ENCODE results near the gene CCNB1IP1. TPM values are rescaled to one million over a fixed set of nuclear protein-coding genes. Genes with fewer than 3 reads are reported as not detected.
"Not testable (repeated sequence)": the region's sequence is repeated elsewhere in the genome, so short reads cannot be mapped to it uniquely, and the experiment has no call there.

The CCNB1IP1 gene
- total RNA-seq, 2 donors from 2014 or later: 53.5 to 93.4 TPM

GRCh38 chr14:20346713-20347112, 13.6 kb upstream of the CCNB1IP1 start:
- Mint-ChIP-seq H3K4me1 (peaks cover 15% of the 10 kb centered on the region), H3K4me3 (no peak overlapping the region), H3K9me3 (no peaks in the 10 kb centered on the region), H3K27ac (no peak overlapping the region), H3K27me3 (no peaks in the 10 kb centered on the region), H3K36me3 (ENCODE audit: low read depth) (peaks cover 83% of the 10 kb centered on the region)
- no peak for ATAC-seq (replicated peaks)

GRCh38 chr14:20345366-20345765, 12.3 kb upstream of the CCNB1IP1 start:
- Mint-ChIP-seq H3K4me3 (peak overlapping the region; percentile 94), H3K27me3 (no peaks in the 10 kb centered on the region), H3K27ac (peak overlapping the region; percentile 44), H3K4me1 (peaks cover 15% of the 10 kb centered on the region), H3K9me3 (no peaks in the 10 kb centered on the region), H3K36me3 (ENCODE audit: low read depth) (peaks cover 71% of the 10 kb centered on the region)
- ATAC-seq (replicated peaks): no peak

- peak overlapping the region; percentile 98 for H3K27ac Mint-ChIP-seq
- peak overlapping the region; percentile 94 for H3K4me3 Mint-ChIP-seq
- ATAC-seq (replicated peaks): no peak
- H3K36me3 Mint-ChIP-seq (ENCODE audit: low read depth): peaks cover 56% of the 10 kb centered on the region
- no peaks in the 10 kb centered on the region for H3K9me3 Mint-ChIP-seq
- H3K27me3 Mint-ChIP-seq: no peaks in the 10 kb centered on the region
- H3K4me1 Mint-ChIP-seq: peaks cover 11% of the 10 kb centered on the region
These were observed 10.8 kb upstream of the CCNB1IP1 start for GRCh38 chr14:20343862-20344220.

GRCh38 chr14:20343092-20343861, 10.2 kb upstream of the CCNB1IP1 start, which contains the start of gene PARP2:
Gene PARP2 (plus strand): TSS chr14:20343635. CDS start chr14:20343642, 7 bp downstream.
- no peaks in the 10 kb centered on the region for H3K9me3 Mint-ChIP-seq
- H3K4me3 Mint-ChIP-seq: peak within 1 kb of the TSS; percentile 94
- H3K27me3 Mint-ChIP-seq: no peaks in the 10 kb centered on the region
- peaks cover 51% of the 10 kb centered on the region for H3K36me3 Mint-ChIP-seq (ENCODE audit: low read depth)
- ATAC-seq (replicated peaks): peak; percentile 94
- peaks cover 11% of the 10 kb centered on the region for H3K4me1 Mint-ChIP-seq
- H3K27ac Mint-ChIP-seq: peak within 1 kb of the TSS; percentile 98

- Mint-ChIP-seq H3K9me3 (no peaks in the 10 kb centered on the region), H3K27ac (peak overlapping the region; percentile 98), H3K36me3 (ENCODE audit: low read depth) (peaks cover 34% of the 10 kb centered on the region), H3K4me3 (peak overlapping the region; percentile 94), H3K4me1 (peaks cover 11% of the 10 kb centered on the region), H3K27me3 (no peaks in the 10 kb centered on the region)
- no peak for ATAC-seq (replicated peaks)
These were observed 8.6 kb upstream of the CCNB1IP1 start for GRCh38 chr14:20341646-20342045.

GRCh38 chr14:20341032-20341431, 8.0 kb upstream of the CCNB1IP1 start:
- H3K4me3 Mint-ChIP-seq; H3K27me3 Mint-ChIP-seq; ATAC-seq (replicated peaks); H3K27ac Mint-ChIP-seq; H3K9me3 Mint-ChIP-seq: not testable (repeated sequence)
- Mint-ChIP-seq H3K4me1 (peaks cover 11% of the 10 kb centered on the region), H3K36me3 (ENCODE audit: low read depth) (peaks cover 28% of the 10 kb centered on the region)

- Mint-ChIP-seq H3K27me3 (no peaks in the 10 kb centered on the region), H3K36me3 (ENCODE audit: low read depth) (peaks cover 39% of the 10 kb centered on the region), H3K9me3 (no peaks in the 10 kb centered on the region), H3K4me3 (peak overlapping the region; percentile 95), H3K27ac (no peak overlapping the region), H3K4me1 (peaks cover 14% of the 10 kb centered on the region)
- no peak for ATAC-seq (replicated peaks)
These were observed 938 bp upstream of the CCNB1IP1 start for GRCh38 chr14:20334017-20334416.

GRCh38 chr14:20333494-20333841, 389 bp upstream of the CCNB1IP1 start:
- no peaks in the 10 kb centered on the region for H3K27me3 Mint-ChIP-seq
- H3K4me3 Mint-ChIP-seq: peak overlapping the region; percentile 95
- peaks cover 44% of the 10 kb centered on the region for H3K36me3 Mint-ChIP-seq (ENCODE audit: low read depth)
- no peak for ATAC-seq (replicated peaks)
- H3K27ac Mint-ChIP-seq: peak overlapping the region; percentile 88
- peaks cover 14% of the 10 kb centered on the region for H3K4me1 Mint-ChIP-seq
- H3K9me3 Mint-ChIP-seq: no peaks in the 10 kb centered on the region

GRCh38 chr14:20332431-20332787, 670 bp downstream of the CCNB1IP1 start:
- H3K4me3 Mint-ChIP-seq: peak overlapping the region; percentile 95
- no peaks in the 10 kb centered on the region for H3K9me3 Mint-ChIP-seq
- H3K27me3 Mint-ChIP-seq: no peaks in the 10 kb centered on the region
- ATAC-seq (replicated peaks): no peak
- peak overlapping the region; percentile 88 for H3K27ac Mint-ChIP-seq
- H3K4me1 Mint-ChIP-seq: peaks cover 19% of the 10 kb centered on the region
- H3K36me3 Mint-ChIP-seq (ENCODE audit: low read depth): peaks cover 55% of the 10 kb centered on the region

GRCh38 chr14:20331053-20331613, 1.9 kb downstream of the CCNB1IP1 start:
- H3K4me1 Mint-ChIP-seq: peaks cover 21% of the 10 kb centered on the region
- H3K27ac Mint-ChIP-seq: peak overlapping the region; percentile 50
- H3K27me3 Mint-ChIP-seq: no peaks in the 10 kb centered on the region
- ATAC-seq (replicated peaks): no peak
- peaks cover 67% of the 10 kb centered on the region for H3K36me3 Mint-ChIP-seq (ENCODE audit: low read depth)
- H3K4me3 Mint-ChIP-seq: peak overlapping the region; percentile 95
- H3K9me3 Mint-ChIP-seq: no peaks in the 10 kb centered on the region

GRCh38 chr14:20329355-20329754, 3.7 kb downstream of the CCNB1IP1 start:
- H3K27ac Mint-ChIP-seq: no peak overlapping the region
- H3K9me3 Mint-ChIP-seq: no peaks in the 10 kb centered on the region
- H3K27me3 Mint-ChIP-seq: no peaks in the 10 kb centered on the region
- peaks cover 21% of the 10 kb centered on the region for H3K4me1 Mint-ChIP-seq
- no peak overlapping the region for H3K4me3 Mint-ChIP-seq
- peaks cover 85% of the 10 kb centered on the region for H3K36me3 Mint-ChIP-seq (ENCODE audit: low read depth)
- no peak for ATAC-seq (replicated peaks)

GRCh38 chr14:20328705-20329104, 4.4 kb downstream of the CCNB1IP1 start:
- Mint-ChIP-seq H3K4me1 (peaks cover 21% of the 10 kb centered on the region), H3K27ac (no peak overlapping the region), H3K4me3 (no peak overlapping the region), H3K9me3 (no peaks in the 10 kb centered on the region), H3K27me3 (no peaks in the 10 kb centered on the region), H3K36me3 (ENCODE audit: low read depth) (peaks cover 92% of the 10 kb centered on the region)
- no peak for ATAC-seq (replicated peaks)

- peaks cover 97% of the 10 kb centered on the region for H3K36me3 Mint-ChIP-seq (ENCODE audit: low read depth)
- peak overlapping the region; percentile 69 for H3K27ac Mint-ChIP-seq
- ATAC-seq (replicated peaks): peak; percentile 52
- no peaks in the 10 kb centered on the region for H3K9me3 Mint-ChIP-seq
- H3K4me1 Mint-ChIP-seq: peaks cover 21% of the 10 kb centered on the region
- peak overlapping the region; percentile 56 for H3K4me3 Mint-ChIP-seq
- no peaks in the 10 kb centered on the region for H3K27me3 Mint-ChIP-seq
These were observed 5.8 kb downstream of the CCNB1IP1 start for GRCh38 chr14:20327005-20327869.

GRCh38 chr14:20317720-20318119, 15.4 kb downstream of the CCNB1IP1 start:
- H3K36me3 Mint-ChIP-seq (ENCODE audit: low read depth): peaks cover 100% of the 10 kb centered on the region
- no peak overlapping the region for H3K4me3 Mint-ChIP-seq
- no peaks in the 10 kb centered on the region for H3K4me1 Mint-ChIP-seq
- H3K9me3 Mint-ChIP-seq: no peaks in the 10 kb centered on the region
- no peak for ATAC-seq (replicated peaks)
- H3K27me3 Mint-ChIP-seq: no peaks in the 10 kb centered on the region
- H3K27ac Mint-ChIP-seq: no peak overlapping the region
